Measurements from ENCODE around the gene SLC30A3. TPM values are rescaled to one million over a fixed set of nuclear protein-coding genes. Genes with fewer than 3 reads are reported as not detected.

Gene SLC30A3
- total RNA-seq, 1 donor from 2014 or later = not detected

GRCh38 chr2:27307545-27308358 lies 44.9 kb upstream of the SLC30A3 start:
- Mint-ChIP-seq H3K36me3 (ENCODE audit: unreplicated experiment) (peaks cover 11% of the 10 kb centered on the region), H3K9me3 (ENCODE audit: unreplicated experiment) (no peaks in the 10 kb centered on the region), H3K27me3 (ENCODE audit: unreplicated experiment) (peaks cover 6% of the 10 kb centered on the region), H3K27ac (ENCODE audit: unreplicated experiment) (no peak overlapping the region), H3K4me1 (ENCODE audit: unreplicated experiment) (no peaks in the 10 kb centered on the region), H3K4me3 (ENCODE audit: unreplicated experiment) (no peak overlapping the region)
- TF ChIP-seq, protein P1, sequence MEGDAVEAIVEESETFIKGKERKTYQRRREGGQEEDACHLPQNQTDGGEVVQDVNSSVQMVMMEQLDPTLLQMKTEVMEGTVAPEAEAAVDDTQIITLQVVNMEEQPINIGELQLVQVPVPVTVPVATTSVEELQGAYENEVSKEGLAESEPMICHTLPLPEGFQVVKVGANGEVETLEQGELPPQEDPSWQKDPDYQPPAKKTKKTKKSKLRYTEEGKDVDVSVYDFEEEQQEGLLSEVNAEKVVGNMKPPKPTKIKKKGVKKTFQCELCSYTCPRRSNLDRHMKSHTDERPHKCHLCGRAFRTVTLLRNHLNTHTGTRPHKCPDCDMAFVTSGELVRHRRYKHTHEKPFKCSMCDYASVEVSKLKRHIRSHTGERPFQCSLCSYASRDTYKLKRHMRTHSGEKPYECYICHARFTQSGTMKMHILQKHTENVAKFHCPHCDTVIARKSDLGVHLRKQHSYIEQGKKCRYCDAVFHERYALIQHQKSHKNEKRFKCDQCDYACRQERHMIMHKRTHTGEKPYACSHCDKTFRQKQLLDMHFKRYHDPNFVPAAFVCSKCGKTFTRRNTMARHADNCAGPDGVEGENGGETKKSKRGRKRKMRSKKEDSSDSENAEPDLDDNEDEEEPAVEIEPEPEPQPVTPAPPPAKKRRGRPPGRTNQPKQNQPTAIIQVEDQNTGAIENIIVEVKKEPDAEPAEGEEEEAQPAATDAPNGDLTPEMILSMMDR (IDR thresholded peaks at IDR 0.05) = no peak
- no peak for DNase-seq (ENCODE audit: extremely low spot score, unreplicated experiment)

DNA sequence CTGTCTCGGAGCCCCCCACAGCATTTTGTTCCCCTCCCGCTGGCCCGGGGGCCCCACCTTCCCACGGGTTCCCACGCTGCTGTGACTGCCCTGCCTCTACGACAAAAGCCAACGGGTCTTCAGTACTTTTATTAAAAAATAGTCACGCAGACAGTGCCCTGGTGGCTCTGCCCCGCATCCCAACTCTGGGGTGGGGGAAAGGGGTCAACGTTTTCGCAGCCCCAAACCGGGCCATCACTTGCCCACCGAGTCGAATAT lies 44.4 kb upstream of the SLC30A3 start:
- Mint-ChIP-seq H3K36me3 (ENCODE audit: unreplicated experiment) (peaks cover 11% of the 10 kb centered on the region), H3K27ac (ENCODE audit: unreplicated experiment) (no peak overlapping the region), H3K9me3 (ENCODE audit: unreplicated experiment) (no peaks in the 10 kb centered on the region), H3K4me3 (ENCODE audit: unreplicated experiment) (no peak overlapping the region), H3K4me1 (ENCODE audit: unreplicated experiment) (no peaks in the 10 kb centered on the region), H3K27me3 (ENCODE audit: unreplicated experiment) (peaks cover 6% of the 10 kb centered on the region)
- TF ChIP-seq, protein P1 (IDR thresholded peaks at IDR 0.05) = no peak
- no peak for DNase-seq (ENCODE audit: extremely low spot score, unreplicated experiment)

GRCh38 chr2:27306573-27307286 lies 43.9 kb upstream of the SLC30A3 start:
- peaks cover 6% of the 10 kb centered on the region for H3K27me3 Mint-ChIP-seq (ENCODE audit: unreplicated experiment)
- no peak for DNase-seq (ENCODE audit: extremely low spot score, unreplicated experiment)
- TF ChIP-seq, protein P1 (IDR thresholded peaks at IDR 0.05) = no peak
- no peaks in the 10 kb centered on the region for H3K4me1 Mint-ChIP-seq (ENCODE audit: unreplicated experiment)
- peaks cover 11% of the 10 kb centered on the region for H3K36me3 Mint-ChIP-seq (ENCODE audit: unreplicated experiment)
- H3K4me3 Mint-ChIP-seq (ENCODE audit: unreplicated experiment) = no peak overlapping the region
- H3K9me3 Mint-ChIP-seq (ENCODE audit: unreplicated experiment) = no peaks in the 10 kb centered on the region
- no peak overlapping the region for H3K27ac Mint-ChIP-seq (ENCODE audit: unreplicated experiment)

DNA sequence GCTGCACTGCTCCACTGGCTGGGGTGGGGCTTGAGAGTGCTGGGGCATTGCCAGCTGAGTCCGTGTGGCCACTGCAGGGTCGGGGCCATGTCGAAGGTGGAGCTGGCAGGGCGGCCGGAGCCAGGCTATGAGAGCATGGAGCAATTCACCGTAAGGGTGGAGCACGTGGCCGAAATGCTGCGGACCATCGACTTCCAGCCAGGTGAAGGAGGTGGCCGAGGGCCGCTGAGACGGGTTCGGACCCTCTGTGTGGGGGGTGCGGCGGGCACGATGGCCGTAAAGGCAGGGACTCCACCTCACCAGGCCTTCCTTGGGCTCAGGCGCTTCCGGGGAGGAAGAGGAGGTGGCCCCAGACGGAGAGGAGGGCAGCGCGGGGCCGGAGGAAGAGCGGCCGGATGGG lies 43.3 kb upstream of the SLC30A3 start:
- Mint-ChIP-seq H3K27me3 (ENCODE audit: unreplicated experiment) (peaks cover 6% of the 10 kb centered on the region), H3K4me1 (ENCODE audit: unreplicated experiment) (no peaks in the 10 kb centered on the region), H3K4me3 (ENCODE audit: unreplicated experiment) (no peak overlapping the region), H3K9me3 (ENCODE audit: unreplicated experiment) (no peaks in the 10 kb centered on the region), H3K36me3 (ENCODE audit: unreplicated experiment) (peaks cover 9% of the 10 kb centered on the region), H3K27ac (ENCODE audit: unreplicated experiment) (no peak overlapping the region)
- DNase-seq (ENCODE audit: extremely low spot score, unreplicated experiment) = no peak
- TF ChIP-seq, protein P1 (IDR thresholded peaks at IDR 0.05) = no peak

- H3K27me3 Mint-ChIP-seq (ENCODE audit: unreplicated experiment) = peaks cover 6% of the 10 kb centered on the region
- H3K4me1 Mint-ChIP-seq (ENCODE audit: unreplicated experiment) = no peaks in the 10 kb centered on the region
- no peaks in the 10 kb centered on the region for H3K9me3 Mint-ChIP-seq (ENCODE audit: unreplicated experiment)
- no peak for DNase-seq (ENCODE audit: extremely low spot score, unreplicated experiment)
- H3K27ac Mint-ChIP-seq (ENCODE audit: unreplicated experiment) = no peak overlapping the region
- peaks cover 6% of the 10 kb centered on the region for H3K36me3 Mint-ChIP-seq (ENCODE audit: unreplicated experiment)
- TF ChIP-seq, protein P1 (IDR thresholded peaks at IDR 0.05) = no peak
- no peak overlapping the region for H3K4me3 Mint-ChIP-seq (ENCODE audit: unreplicated experiment)
Observed at GRCh38 chr2:27305516-27305915, 42.7 kb upstream of the SLC30A3 start.

Data from osteocyte (in vitro differentiated cells).